PFSK-1 (cell line): Measurements from ENCODE around the gene SHISAL1.

Experiments
- FOXP2 ChIP-seq: optimal IDR thresholded peaks from 2 replicates; pipeline ENCODE3; 2011; ENCODE audit warnings: borderline replicate concordance, control low read depth, inconsistent platforms; ENCODE audit not compliant: insufficient read depth; ENCODE audit errors: extremely low read length, extremely low read depth
- POLR2AphosphoS5 ChIP-seq: IDR thresholded peaks from 2 replicates; pipeline ENCODE4 v1.6.1; 2012; ENCODE audit warnings: low read depth, mild to moderate bottlenecking, control low read depth, low read length, moderate library complexity
- REST ChIP-seq, 2 experiments: IDR thresholded peaks; 2 replicates each; pipeline versions ENCODE4 v1.6.1 to v1.8.0; 2011 to 2012; ENCODE audit warnings: low read depth in 2 of 2, low read length in 2 of 2, control low read depth in 1 of 2, inconsistent platforms in 1 of 2, mild to moderate bottlenecking in 1 of 2, moderate library complexity in 1 of 2; ENCODE audit not compliant: insufficient read depth in 1 of 2
- SIN3A ChIP-seq: IDR thresholded peaks from 2 replicates; pipeline ENCODE4 v1.6.1; 2012; ENCODE audit warnings: mild to moderate bottlenecking, low read length, moderate library complexity, borderline replicate concordance; ENCODE audit not compliant: insufficient read depth
- TAF1 ChIP-seq: IDR thresholded peaks from 2 replicates; pipeline ENCODE4 v1.6.1; 2012; ENCODE audit warnings: low read length, control low read depth, borderline replicate concordance; ENCODE audit not compliant: insufficient read depth

DNA sequence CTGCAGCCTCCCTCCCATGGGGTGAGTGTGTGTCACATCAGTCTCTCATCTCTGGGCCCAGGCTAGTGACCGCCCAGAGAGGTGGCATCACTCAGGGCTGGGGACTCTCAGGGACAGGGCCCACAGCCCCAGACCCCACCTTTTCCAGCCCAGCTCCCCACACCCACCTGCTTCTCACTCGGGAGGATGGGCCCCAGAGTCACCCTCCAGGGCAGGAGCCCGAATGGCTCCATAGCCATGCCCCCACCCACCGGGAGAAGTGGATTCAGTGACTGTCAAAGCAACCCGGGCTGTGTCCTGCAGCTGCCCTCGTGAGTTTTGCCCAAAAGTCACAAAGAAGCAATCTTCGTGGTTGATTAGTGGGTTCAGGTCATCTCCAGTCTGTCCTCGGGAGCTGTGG, 106.1 kb downstream of the SHISAL1 start:
- TF ChIP-seq TAF1 (no peak), REST (IDR thresholded peaks at IDR 0.05; ENCODE audit: insufficient read depth in 1 of 2, low read depth in 2 of 2, low read length in 2 of 2) (no peak), POLR2AphosphoS5 (no peak), SIN3A (no peak), FOXP2 (no peak)
